Choroid plexus epithelial cell (primary cell): ENCODE results near the gene BMPER.

ENCODE experiments used
- DNase-seq: peaks from one replicate; pipeline ENCODE4 v3.0.0-alpha.2; 2010; ENCODE audit warnings: low read depth
- H3K4me3 ChIP-seq: 2 replicates; pipeline ENCODE4 v1.5.1; 2011; ENCODE audit warnings: low read depth, mild to moderate bottlenecking, control low read depth, low read length, moderate library complexity
- TF ChIP-seq, protein P1 (sequence below): conservative IDR thresholded peaks from 2 replicates; pipeline ENCODE4 v1.5.1; 2011; ENCODE audit warnings: low read depth, mild to moderate bottlenecking, control low read depth, inconsistent platforms, low read length, moderate library complexity

The BMPER gene

DNA sequence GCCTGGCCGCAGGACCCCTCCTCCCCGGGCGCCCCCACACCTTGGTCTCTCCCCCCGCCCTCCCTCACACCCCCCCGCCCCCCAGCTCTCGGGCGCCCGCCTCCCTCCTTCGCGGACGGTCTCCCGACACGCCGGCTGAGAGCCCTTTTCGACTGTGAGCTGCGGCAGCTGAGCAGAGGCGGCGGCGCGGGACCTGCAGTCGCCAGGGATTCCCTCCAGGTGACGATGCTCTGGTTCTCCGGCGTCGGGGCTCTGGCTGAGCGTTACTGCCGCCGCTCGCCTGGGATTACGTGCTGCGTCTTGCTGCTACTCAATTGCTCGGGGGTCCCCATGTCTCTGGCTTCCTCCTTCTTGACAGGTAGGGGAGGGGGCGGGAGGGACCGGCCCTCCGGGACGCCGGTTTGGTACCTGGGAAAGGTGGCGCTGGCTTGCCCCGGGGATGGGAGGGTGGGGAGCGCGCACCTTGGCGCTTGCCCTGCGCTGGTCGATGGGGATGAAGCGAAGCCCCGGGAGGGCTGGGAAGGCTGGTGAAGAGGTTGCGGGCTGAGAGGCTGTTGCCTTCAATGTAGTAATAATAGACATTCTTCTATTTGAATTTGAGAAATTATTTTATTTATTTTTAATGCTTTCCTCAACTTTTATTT lies at the start of gene BMPER:
BMPER (plus strand) TSS at position 151 of the 644 bp plus-strand sequence; CDS start at position 226, 75 bp downstream.
- TF ChIP-seq, protein P1, sequence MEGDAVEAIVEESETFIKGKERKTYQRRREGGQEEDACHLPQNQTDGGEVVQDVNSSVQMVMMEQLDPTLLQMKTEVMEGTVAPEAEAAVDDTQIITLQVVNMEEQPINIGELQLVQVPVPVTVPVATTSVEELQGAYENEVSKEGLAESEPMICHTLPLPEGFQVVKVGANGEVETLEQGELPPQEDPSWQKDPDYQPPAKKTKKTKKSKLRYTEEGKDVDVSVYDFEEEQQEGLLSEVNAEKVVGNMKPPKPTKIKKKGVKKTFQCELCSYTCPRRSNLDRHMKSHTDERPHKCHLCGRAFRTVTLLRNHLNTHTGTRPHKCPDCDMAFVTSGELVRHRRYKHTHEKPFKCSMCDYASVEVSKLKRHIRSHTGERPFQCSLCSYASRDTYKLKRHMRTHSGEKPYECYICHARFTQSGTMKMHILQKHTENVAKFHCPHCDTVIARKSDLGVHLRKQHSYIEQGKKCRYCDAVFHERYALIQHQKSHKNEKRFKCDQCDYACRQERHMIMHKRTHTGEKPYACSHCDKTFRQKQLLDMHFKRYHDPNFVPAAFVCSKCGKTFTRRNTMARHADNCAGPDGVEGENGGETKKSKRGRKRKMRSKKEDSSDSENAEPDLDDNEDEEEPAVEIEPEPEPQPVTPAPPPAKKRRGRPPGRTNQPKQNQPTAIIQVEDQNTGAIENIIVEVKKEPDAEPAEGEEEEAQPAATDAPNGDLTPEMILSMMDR: no peak
- no peak for DNase-seq
- H3K4me3 ChIP-seq: peak within 1 kb of the TSS; percentile 64

DNA sequence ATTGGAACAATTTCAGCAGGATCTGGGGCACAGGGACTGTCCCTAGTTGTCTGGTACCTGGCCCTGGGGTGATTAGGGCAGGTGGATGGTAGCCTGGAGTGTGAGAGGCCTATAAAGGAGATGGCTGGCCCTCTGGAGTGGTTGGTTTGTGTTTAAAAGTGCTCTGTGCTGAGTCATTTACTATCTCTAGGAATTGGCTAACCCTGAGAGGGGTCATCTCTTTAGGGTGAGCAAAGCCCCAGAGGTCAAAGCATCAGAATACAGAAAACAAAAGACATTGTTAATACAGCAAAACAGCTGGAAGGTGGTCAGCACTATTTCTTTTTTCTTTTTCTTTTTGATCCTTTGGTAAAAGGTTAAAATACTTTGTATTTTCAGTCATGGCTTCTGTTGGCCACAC lies 43.4 kb upstream of the BMPER start:
- TF ChIP-seq, protein P1: no peak
- no peak for DNase-seq
- no peak overlapping the region for H3K4me3 ChIP-seq

DNA sequence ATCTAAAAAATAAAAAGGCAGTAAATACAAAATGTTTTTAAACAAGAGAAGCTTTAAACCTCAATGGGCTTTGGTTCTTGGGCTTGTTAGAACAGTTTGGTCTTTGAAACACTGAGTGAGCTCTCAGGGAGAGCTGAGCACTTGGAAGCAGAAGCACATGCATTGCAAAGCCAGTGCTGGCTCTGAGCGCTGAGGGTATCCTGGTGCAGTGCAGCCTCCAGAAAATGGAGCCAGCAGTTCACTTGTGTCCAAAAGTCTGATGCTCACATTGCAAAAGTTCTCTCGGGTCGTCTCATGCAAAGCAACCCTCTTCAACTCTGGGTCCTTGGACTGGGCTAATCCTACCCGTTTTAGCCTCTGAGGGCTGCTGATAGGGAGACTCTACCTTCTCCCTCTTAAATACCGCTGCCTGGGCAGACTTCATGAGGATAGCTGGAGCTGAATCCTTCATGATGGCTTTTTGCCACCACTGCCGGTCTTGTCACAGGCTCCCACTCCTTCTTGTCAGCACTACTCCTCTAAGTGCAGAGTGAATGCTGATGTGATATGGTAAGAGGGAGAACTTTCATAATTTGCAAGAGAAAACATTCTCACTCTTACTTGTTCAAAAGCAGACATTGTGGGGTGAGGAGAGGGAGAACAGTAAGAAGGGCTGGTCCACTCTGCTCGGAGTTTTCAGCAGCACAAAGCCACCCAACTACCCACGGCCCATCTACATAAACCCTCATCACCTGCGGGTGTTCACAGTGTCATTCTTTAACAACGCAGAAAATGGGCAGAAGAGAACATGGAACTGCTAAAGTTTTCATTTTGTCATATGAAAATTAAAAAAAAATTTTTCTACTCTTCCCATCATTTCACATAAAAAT lies 42.2 kb upstream of the BMPER start:
- TF ChIP-seq, protein P1: no peak
- H3K4me3 ChIP-seq: no peak overlapping the region
- no peak for DNase-seq

DNA sequence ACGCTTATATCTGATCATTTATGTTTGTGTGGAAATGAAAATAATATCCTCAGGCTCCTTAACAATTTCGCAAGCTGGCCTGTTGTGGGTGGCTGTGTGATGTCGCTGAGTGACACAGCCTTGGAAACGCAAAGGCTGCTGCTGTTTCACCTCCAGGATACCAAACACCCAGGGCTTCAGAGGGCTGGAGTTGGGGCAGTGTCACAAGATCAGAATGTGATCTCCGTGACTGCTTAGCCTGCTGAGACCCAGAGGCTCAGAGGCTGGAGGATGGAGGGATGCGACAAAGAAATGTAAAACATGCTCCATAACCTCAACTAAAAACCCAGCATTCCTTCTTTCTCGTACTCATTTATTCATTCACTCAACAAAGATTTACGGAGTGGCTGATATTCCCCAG lies 37.2 kb upstream of the BMPER start:
- H3K4me3 ChIP-seq: no peak overlapping the region
- DNase-seq: peak; percentile 31
- TF ChIP-seq, protein P1: no peak

DNA sequence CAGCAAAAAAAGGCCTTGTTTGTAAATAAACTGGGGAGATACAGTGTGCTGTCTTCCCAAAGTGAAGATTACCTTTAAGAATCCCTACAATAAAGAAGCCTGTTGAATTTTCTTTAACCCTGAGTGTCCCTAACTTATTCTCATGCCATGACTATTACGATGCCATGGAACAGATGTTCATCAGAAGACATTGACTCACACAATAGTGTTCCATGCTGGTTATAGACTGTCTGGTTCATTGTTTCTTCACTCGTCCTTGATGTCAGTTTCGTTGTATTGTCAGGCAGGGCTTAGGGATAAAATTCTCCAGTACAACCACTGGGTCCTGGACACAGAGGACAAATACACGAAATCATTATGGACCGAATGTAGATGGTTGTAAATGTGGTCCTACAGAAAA lies 36.2 kb upstream of the BMPER start:
- no peak overlapping the region for H3K4me3 ChIP-seq
- DNase-seq: no peak
- TF ChIP-seq, protein P1: no peak

DNA sequence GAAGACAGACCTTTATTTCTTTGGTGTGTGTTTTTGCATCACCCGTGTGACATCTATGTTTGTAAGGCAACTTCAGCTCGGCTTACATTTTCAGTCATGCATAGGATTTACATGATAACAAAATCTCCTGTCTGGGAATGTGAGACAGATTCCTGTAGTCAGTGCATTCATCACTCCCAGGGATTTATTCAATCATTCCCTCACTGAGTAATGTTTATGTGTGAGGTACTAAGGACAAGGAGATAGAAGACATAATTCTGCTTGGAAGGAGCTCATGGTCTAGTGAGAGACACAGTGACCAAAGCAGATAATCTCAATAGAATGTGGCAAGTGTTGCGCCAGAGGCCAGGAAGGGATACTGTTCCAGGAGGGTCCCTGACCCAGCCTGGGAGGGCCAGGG lies 35.2 kb upstream of the BMPER start:
- no peak overlapping the region for H3K4me3 ChIP-seq
- no peak for DNase-seq
- TF ChIP-seq, protein P1: no peak
